ENCODE results near the gene LDB2.

Gene LDB2

DNA sequence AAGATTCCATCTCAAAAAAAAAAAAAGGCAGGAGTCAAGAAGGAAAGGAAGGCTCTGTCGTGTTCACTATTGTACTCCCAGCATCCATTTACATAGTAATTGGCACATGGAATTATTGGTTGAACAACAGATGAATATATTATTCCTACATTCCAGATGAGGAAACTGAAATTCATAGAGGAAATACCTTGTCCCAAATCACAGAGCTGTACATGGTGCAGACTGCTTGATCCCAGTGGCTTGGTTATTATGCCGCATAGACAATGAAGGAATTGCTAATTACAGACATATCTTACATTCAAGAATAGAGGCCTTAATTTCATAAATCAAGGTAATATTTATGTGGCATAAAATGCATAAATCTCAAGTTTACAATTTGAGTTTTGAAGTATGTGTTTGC, 63.6 kb downstream of the LDB2 start:
- Histone ChIP-seq H3K27ac (no peak overlapping the region), H3K4me3 (no peak overlapping the region)
- DNase-seq (ENCODE audit: low spot score) = no peak
- TF ChIP-seq, protein P1, sequence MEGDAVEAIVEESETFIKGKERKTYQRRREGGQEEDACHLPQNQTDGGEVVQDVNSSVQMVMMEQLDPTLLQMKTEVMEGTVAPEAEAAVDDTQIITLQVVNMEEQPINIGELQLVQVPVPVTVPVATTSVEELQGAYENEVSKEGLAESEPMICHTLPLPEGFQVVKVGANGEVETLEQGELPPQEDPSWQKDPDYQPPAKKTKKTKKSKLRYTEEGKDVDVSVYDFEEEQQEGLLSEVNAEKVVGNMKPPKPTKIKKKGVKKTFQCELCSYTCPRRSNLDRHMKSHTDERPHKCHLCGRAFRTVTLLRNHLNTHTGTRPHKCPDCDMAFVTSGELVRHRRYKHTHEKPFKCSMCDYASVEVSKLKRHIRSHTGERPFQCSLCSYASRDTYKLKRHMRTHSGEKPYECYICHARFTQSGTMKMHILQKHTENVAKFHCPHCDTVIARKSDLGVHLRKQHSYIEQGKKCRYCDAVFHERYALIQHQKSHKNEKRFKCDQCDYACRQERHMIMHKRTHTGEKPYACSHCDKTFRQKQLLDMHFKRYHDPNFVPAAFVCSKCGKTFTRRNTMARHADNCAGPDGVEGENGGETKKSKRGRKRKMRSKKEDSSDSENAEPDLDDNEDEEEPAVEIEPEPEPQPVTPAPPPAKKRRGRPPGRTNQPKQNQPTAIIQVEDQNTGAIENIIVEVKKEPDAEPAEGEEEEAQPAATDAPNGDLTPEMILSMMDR (IDR thresholded peaks at IDR 0.05) = no peak

DNA sequence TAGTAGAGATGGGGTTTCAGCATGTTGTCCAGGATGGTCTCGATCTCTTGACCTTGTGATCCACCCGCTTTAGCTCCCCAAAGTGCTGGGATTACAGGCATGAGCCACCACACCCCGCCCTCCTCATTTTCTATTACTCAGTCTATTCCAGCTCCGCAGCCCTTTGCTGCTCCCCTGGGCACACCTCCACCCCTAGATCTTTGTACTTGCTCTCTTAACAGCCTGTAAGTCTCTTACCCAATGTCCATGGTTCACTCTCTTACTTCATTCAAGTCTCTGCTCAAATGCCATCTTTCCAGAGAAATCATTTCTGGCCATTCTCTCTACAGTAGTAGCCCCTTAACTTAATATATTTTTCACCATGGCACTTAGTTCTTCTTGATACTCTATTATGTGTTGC, 64.7 kb downstream of the LDB2 start:
- Histone ChIP-seq H3K27ac (no peak overlapping the region), H3K4me3 (no peak overlapping the region)
- TF ChIP-seq, protein P1 (IDR thresholded peaks at IDR 0.05) = no peak
- DNase-seq (ENCODE audit: low spot score) = no peak

DNA sequence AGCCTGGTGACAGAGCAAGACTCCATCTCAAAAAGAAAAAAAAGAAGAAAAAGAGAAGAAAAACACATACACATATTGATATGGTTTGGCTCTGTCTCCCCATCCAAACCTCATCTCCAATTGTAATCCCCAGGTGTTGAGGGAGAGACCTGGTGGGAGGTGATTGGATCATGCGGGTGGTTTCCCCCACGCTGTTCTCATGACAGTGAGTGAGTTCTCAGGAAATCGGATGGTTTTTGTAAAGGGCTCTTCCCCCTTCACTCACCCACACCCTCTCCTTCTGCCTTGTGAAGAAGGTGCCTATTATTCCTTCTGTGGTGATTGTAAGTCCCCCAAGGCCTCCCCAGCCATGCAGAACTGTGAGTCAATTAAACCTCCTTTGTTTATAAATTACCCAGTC, 68.4 kb downstream of the LDB2 start:
- DNase-seq (ENCODE audit: low spot score) = no peak
- Histone ChIP-seq H3K27ac (no peak overlapping the region), H3K4me3 (no peak overlapping the region)
- TF ChIP-seq, protein P1 (IDR thresholded peaks at IDR 0.05) = no peak

DNA sequence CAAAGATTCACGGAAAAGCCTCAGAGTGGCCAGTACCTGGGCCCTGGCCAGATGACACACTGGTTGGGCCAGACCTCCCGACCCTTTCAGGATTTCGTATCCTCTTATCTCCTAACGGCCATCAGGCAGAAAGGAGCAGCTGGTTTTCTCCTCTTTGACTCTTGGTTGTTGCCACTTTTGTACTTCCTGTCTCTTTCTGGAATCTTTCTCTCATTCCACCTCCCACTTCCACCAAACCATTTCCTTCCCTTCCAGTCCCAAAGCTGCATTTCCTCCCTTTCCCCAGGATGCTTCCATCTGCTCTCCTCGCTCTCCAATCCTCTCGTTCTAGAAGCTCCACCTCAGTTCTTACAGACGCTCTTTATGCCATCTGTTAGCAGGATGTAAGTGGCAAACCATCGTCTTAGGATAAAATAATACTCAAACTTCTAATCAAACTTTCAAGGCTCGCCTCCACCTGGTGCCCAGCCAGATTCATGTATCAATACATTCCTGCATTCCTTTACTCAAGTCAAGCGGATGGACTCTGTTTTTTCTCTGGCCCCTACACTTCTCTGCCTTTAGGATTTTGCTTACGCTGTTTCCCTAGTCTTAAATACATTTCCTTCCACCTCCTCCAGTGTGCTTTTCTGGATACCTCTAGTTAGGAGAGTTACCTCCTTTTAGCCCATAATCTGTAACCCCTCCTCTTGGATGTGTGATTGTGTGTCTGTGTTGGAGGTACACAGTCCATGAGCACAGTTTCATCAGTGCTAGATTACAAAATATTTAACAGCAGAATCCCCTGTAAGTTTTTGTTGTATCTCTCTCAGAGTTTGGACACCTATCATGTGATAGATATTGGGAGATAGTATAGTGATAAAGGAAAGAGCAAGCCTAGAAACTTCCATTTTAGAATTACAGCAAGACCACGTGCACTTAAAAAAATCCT, 70.4 kb downstream of the LDB2 start:
- H3K4me3 ChIP-seq = no peak overlapping the region
- no peak for DNase-seq (ENCODE audit: low spot score)
- TF ChIP-seq, protein P1 (IDR thresholded peaks at IDR 0.05) = no peak
- peak overlapping the region; percentile 9 to 37 for H3K27ac ChIP-seq

DNA sequence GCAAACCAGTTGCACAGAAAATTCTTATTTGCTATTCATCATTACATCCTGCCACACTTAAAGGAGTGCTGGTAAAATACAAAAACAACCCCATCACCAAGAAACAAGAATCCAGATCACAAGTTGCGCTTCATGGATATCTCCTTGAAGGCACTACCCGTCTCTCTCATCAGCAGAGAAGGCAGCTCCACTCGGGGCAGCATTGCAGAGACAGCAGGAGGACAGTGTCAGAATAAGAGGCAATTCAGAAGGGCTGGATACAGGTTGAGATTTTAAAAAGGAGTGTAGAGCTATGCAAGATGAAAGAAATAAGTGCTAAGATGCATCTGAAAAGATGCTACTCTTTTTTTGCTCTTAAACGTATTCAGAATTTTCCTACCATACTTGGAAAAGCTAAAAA, 71.4 kb downstream of the LDB2 start:
- TF ChIP-seq, protein P1 (IDR thresholded peaks at IDR 0.05) = no peak
- H3K4me3 ChIP-seq = no peak overlapping the region
- no peak for DNase-seq (ENCODE audit: low spot score)
- H3K27ac ChIP-seq = peak overlapping the region in 1 of 2 donors; percentile 37

DNA sequence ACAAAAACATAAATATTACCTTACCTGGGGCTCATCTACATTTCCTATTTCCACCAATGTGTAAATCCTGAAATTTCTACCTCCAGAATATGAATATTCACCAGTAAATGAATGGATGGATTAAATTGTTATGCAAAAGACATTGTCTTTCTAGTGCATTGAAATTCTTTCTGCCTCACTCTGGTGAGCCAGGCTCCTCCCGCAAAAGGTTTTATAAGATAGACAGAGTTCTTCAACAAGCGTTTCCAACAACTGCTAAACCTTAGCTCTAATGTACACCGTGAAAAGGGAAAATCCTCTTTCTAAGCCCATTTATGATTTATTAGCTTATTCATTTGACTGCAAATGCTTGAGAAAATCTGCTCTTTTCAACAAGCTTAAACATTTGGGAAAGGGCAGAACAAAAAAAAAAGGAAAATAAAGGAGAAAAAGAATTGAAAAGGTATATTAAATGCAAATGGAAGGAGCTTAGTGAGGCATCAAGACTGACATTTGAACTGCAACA, 72.0 kb downstream of the LDB2 start:
- DNase-seq (ENCODE audit: low spot score) = no peak
- TF ChIP-seq, protein P1 (IDR thresholded peaks at IDR 0.05) = no peak
- no peak overlapping the region for H3K4me3 ChIP-seq
- no peak overlapping the region for H3K27ac ChIP-seq
